Left ventricle myocardium superior (tissue), 1 donor: Measurements from ENCODE around the gene KMT5B. TPM values are rescaled to one million over a fixed set of nuclear protein-coding genes. Genes with fewer than 3 reads are reported as not detected.

Source experiments
- ATAC-seq: fragments of 200-7000 bp; cut with Tn5 transposase; one replicate; pipeline ENCODE4 v1.9.1; 2020; ENCODE audit warnings: mild to moderate bottlenecking, moderate library complexity
- DNase-seq: peaks from one replicate; pipeline ENCODE4 v3.0.0-alpha.2; 2020
- intact Hi-C: fragments of 100-400 bp; cut with micrococcal nuclease; formaldehyde crosslinking; loops from one replicate; pipeline ENCODE4 v1.11.0; 2022
- total RNA-seq: library from RNA; stranded (reverse); fragmentation: NEBNext Ultra II Directional; extraction: Animal tissue kit (Norgen Biotek cat#: 25700); gene quantifications from one replicate; pipeline ENCODE4 v1.2.1, GENCODE V29; 2021
- donor health status: DM: no; HTN: yes; CAD: no; lungs with severe emphysema.

Gene KMT5B
- total RNA-seq, 1 donor from 2014 or later = 30.4 TPM

DNA sequence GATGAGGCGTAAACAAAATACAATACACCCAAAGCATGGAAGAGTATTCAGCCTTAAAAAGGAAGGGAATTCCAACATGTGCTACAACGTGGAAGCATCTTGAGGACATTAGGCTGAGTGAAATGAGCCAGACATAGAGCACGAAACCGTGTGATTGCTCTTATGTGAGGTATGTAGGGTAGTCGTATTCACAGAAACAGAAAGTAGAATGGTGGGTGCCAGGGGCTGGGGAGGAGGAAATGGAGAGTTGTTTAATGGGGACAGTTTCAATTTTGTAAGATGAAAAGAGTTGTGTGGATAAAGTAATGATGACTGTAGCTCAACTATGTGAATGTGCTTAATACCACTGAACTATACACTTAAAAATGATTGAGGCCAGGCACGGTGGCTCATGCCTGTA is 10.2 kb upstream of the KMT5B start:
- ATAC-seq (no peak), DNase-seq (no peak)
- intact Hi-C loops = no loop called here

DNA sequence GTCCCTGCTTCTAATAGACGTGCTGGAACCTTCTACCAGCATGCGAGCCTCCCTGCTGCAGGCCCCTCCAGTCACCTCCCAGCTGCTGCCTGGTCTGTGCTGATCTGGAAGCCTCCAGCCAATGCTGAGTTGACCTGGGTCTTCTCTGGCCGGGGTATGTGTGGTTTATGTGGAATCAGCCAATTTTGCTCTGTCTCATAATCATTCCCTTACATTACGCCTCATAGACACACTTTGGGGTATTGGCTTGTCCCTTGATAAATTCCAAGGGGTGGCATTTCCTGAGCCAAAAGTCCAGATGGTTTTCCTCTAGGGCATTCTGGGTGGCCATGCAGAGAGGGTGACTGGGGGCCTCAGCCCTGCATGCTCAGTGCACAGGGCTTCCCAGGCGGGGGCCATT is 8.3 kb upstream of the KMT5B start:
- intact Hi-C loops = no loop called here
- DNase-seq = no peak
- no peak for ATAC-seq

DNA sequence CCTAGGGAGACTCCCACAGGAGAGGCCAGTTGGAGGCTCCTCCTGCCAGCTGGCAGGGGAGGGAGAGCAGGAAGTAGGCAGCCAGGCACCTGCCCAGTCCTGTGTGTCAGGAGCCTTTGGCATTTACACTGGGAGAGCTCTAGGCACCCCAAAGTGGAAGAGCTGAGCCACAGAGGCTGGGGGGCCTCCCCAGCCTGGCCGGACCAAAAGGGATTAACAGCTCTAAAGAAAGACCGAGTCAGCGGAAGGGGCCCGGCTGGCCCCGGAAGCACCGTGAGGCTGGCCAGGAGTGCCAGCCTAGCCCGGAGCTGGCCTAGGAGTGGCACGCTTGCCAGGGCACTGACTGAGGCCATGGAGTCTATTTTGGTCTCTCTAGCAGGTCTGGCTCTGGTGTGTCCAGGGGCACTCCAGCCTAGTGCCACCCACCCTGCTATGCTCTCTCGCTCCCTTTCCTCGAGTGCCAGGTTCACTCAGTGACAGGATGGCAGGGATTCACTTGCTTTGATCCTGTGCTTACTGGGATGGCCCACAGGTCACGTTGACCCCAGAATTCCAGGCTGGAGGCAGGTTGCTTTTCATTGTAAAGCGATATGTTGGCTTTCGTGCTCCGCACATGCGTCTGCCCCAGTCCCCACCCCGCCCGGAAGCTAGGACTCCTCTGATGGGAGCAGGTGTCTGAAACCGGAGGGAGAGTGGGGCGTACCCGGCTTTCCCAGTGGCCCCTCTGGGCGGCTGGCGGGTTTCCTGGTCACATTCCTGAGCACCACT is 3.3 kb upstream of the KMT5B start:
- DNase-seq = peak; percentile 73
- intact Hi-C loops = no loop called here
- peak; percentile 63 for ATAC-seq

DNA sequence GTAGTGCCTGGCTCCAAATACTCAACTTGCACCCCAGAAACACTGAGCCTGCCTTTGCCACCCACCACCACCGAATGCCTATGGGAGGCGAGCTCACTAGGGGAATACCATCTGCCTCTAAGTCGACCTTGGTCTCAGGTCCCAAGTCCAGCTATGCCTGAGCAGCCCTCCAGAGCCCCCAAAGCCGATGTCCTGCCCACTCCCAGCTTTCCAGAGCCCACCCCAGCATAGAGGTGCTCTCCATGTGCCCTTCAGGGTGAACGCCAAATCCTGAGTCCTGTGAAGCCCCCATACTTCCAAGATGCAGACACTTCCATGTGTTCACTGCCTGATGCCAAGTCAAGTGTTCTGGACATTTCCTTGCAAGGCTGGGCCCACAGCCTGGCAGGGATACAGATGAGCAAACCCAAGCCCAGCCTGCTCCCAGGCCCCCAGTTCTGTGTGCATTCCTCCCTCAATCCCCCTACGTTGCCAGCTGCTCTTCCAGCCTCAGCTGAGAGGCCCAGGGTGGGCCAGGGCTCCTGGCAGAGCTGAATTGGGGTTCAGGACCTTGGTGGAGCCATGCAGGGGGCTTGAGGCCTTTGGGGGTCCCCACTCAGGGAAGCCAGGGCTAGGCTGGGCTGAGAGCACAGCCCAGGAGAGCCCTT is 2.6 kb upstream of the KMT5B start:
- DNase-seq (no peak), ATAC-seq (no peak)
- intact Hi-C loops = no loop called here

DNA sequence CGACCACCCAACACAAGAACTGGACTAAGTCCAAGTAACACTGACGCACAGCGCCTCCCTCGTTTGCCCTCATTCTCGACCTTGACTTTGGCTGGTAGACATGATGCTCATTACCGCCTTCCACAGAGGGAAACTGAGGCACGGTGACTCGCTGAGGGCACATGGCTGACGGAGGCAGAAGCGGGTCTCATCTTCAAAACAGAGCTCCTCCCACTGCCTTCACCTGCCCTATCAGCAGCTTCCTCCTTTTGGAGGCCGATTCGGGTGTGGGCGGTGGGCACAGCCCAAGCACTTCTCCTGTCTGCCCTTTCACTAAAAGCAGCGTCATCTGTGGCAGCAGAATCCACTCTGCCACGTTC is 2.0 kb upstream of the KMT5B start:
- no peak for ATAC-seq
- intact Hi-C loops = no loop called here
- DNase-seq = no peak

DNA sequence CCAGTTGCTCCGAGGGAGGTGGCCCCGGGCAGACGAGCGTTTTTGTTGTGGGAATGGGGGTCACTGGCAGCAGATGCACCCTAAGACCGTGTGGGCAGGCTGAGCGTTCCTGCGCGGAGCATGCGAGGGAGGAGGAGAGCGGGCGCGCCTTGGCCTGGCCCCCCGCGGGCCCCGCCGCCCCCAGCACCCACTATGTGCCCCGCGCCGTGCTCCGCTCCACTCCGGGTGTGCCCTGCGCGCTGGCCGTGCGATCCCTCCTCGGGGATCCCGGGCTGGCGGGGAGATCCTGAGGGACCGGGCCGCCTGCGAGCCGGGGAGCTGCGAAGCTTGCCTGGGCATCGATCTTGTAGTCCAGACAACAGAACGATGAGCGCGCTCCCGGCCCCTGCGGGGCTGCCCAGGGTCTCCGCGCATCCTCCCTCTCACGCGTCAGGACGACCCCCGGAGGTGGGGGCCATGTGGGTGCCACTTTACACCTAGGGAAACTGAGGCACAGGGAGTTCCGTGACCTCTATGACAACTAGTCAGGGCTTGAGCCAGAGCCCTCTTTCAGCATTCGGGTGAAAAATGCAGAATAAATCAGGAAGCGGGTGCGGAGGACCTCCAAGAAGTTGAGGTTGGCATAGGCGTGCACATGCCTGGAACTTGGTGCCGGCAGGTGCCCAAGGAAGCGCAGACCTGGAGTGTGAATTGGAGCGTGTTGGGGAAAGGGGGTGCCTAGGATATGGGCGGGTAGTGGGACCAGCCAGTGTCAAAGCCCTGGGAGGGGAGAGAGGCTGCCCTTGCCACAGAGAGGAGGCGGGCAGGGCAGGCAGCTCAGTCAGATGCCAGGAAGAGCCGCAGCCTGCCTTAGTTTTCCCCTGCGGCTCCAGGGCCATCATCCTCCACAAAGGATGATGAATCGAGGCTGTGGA is 1.3 kb upstream of the KMT5B start:
- ATAC-seq (peak; percentile 15), DNase-seq (peak; percentile 55)
- intact Hi-C loops = no loop called here

DNA sequence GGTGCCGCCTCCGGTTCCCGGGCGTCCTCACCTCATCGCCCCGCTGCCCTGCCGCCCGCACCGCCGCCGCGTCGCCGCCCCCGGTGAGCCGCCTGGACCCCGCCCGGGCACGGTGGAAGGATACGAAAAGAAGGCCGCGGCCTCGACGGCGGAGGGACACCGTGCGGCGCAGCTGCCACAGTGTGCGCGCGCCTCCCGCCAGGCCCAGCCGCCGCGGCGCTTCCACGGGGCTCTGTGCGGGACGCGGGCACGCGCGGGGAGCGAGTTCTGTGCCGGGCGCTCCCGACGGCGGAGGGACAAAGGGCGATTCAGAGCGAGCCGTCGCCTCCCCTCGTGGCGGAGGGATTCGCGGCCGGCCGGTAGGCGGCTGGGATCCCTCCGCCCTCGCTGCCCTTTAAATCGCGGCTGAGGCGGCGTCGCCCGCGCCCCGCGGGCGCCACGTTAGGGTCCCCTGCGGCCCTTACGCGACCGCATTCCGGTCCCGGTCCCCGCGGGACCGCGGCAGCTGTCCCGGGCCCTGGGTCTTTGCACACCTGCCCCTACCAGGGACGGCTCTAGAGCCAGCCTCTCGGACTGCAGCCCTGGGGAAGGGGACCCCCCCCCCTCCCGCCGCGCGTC is 568 bp upstream of the KMT5B start:
- intact Hi-C loops = no loop called here
- ATAC-seq (peak; percentile 63), DNase-seq (peak; percentile 93)

DNA sequence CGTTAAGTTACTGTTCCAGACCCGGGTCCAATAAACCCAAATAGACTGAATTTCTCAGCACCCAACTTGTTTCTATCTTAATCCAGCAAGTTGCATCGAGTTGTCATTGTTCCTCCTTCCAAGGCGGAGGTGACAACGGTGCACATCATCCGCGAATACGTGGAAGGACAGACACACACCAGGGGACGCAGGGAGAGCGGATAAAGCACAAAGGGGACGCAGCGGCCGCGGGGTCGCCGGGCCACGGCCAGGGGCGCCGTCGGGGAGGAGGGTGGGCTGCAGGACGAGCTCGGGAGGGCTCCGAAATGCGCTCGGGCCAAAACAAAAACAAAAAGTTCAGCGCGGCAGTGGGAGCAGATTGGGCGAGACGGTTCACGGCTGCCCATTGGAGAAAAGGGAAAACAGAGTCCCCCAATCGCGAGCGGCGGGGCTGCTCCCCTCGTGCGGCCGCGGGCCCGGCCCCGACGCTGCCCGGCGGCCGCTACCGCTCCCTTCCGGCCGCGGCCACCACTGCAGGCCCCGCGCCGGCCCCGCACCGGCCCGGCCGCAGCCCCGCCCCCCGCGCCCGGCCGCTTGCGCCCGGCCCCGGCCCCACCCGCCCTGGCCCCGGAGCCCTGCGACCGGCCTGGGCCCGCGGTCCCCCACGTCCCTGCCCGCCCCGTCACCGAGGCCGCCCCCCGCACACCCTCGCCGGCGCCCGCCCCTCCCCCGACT is 518 bp downstream of the KMT5B start:
- intact Hi-C loops = no loop called here
- DNase-seq (peak; percentile 82), ATAC-seq (peak; percentile 52)

DNA sequence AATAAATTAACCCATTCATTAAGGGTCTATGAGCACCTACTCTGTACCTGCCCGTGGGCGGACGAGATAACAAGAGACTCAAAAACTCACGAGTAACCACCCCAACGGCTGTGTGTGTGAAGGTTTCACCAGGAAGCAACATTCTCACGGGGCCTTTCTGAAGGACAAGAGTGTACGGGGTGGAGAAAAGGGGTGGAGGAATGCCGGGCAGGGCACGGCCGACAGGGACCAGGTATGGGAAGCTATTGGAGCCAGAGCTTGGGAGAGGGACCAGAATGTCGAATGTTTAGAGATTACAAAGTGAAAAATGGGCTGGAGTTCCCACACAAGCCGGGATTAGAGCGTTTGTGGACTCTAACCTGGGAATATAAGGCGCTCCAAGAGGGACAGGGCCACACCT is 1.6 kb downstream of the KMT5B start:
- intact Hi-C loops = no loop called here
- ATAC-seq = no peak
- no peak for DNase-seq

DNA sequence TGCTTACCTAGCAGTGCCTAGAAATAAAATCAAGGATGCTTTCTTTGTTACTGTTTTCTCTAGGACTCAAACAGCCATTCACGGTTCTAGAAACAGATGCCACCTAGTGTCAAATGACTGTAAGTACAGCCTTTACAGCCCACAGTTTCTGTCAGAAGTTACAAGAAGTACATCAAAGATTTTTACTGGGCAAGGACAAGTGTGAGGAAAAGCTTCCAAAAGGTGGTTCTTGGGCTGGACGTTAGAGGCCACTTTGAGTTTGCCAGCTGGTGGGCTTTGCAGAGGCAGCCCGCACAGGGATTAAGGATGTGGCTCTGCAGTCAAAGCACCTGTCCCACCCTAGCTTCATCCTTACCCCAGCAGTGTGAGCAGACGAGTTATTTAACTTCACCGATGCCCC is 6.9 kb downstream of the KMT5B start:
- DNase-seq (no peak), ATAC-seq (peak; percentile 32)
- intact Hi-C loops = no loop called here

DNA sequence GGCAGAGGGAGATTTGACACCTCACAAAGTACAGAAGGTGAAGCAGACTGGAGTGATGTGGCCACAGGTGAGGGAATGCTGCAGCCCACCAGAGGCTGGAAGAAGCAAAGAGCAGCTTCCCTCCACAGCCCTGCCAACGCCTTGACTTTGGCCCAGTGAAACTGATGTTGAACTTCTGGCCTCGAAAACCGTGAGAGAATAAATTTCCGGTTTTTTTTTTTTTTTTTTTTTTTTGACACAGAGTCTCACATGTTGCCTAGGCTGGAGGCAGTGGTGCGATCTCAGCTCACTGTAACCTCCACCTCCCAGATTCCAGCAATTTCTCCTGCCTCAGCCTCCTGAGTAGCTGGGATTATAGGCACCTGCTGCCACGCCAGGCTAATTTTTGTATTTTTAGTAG is 8.7 kb downstream of the KMT5B start:
- ATAC-seq (no peak), DNase-seq (no peak)
- intact Hi-C loops = no loop called here

DNA sequence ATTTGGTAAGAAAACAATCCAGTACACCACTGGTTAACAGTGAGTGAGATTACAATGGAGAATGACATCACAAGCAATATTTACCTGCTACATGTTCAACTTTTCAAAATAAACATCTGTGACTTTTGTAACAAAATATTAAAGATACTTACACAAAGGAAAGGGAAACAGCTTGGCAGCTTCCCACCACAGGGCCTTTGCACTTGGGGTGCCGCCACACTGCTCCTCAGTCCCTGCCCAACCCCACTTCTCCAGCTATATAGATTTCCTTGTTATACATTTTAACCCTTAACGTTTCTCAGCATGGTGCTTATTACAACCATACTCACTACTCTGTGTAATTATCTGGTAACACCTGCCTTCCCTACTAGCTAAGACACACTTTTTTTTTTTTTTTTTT is 10.9 kb downstream of the KMT5B start:
- intact Hi-C loops = no loop called here
- DNase-seq = no peak
- no peak for ATAC-seq

DNA sequence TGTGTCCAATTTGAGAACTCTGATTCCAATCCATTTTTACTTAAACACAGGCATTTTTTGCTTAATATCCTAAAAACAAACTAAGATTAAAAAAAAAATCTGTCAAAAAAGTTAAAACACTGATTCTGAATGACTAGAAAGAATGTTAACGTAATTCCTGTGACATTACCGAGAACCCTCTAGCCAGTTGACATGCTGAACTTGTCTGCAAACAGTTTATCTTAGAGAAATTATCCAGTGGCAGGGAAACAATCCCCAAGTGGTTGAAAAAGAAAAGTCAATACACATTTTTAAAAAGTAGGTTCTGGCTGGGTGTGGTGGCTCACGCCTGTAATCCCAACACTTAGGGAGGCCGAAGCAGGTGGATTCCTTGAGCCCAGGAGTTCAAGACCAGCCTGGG is 11.6 kb downstream of the KMT5B start:
- no peak for DNase-seq
- ATAC-seq = no peak
- intact Hi-C loops = no loop called here

DNA sequence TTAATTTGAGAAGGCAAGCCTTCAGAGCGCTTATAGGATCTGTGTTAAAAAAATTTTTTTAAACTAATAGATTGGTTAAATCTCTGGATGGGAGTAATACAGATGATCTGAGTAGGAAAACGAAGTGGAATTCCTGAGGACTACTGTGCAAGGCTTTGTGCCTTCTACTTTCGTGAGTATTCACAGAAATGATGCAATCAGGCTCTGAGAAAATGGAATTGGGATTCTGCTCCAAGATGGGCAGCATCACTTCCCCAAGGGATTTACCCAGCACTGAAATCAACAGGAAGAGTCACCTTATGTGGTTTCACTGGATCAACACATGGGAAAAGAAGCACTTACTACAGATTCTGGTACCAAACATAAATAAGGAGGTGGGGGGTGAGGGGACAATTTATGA is 12.5 kb downstream of the KMT5B start:
- peak; percentile 37 for ATAC-seq
- no peak for DNase-seq
- intact Hi-C loops = no loop called here

DNA sequence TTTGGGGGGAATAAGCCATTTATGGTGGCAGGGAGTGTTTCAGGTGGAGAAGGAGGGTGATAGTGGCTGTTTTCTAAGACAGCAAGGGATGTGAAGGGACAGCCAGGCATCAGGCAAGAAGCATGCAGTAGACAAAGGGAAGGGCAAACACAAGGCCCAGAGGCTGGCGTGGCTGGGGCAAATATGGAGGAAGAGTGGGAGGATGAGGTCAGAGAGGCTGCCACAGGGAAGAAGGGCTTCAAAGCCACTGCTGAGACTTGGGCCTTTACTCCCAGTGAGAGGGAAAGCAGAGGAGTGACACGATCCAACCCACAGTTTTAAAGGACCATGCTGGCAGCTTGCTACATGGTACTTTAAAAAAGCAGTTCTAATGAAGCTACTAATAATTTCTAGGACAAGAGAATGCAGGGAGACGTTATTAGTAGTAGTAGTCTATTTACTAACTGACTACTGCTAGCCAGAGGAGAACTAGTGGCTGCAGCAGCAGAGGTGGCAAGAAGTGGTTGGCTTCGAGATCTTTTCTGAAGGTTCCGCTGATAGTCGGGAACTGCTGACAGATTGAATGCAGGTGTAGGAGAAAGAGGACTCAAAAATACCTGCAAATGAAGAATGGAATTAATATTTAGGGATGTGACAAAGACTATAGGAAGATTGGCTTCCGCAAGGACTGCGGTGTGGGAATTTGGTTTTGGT is 13.7 kb downstream of the KMT5B start:
- DNase-seq (no peak), ATAC-seq (peak; percentile 51)
- intact Hi-C loops = no loop called here

DNA sequence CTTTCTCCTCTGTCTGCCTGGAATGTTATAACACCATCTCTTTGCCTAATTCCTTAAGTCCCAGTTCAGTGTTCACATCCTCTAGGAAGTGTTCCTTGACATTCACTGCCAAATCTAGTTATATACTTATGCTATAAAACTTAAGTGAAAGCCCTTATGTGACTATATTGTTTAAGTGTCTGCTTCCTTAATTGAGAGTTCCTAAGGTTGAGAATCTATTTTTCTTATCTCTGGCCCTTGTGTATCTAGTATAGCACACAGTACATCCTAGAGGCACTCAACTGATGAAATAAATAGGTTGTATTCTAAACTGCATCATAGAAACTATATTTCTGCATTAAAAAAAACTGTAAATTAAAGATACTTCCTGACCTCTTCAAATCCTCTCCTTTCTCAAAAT is 16.9 kb downstream of the KMT5B start:
- ATAC-seq (no peak), DNase-seq (no peak)
- intact Hi-C loops = no loop called here

DNA sequence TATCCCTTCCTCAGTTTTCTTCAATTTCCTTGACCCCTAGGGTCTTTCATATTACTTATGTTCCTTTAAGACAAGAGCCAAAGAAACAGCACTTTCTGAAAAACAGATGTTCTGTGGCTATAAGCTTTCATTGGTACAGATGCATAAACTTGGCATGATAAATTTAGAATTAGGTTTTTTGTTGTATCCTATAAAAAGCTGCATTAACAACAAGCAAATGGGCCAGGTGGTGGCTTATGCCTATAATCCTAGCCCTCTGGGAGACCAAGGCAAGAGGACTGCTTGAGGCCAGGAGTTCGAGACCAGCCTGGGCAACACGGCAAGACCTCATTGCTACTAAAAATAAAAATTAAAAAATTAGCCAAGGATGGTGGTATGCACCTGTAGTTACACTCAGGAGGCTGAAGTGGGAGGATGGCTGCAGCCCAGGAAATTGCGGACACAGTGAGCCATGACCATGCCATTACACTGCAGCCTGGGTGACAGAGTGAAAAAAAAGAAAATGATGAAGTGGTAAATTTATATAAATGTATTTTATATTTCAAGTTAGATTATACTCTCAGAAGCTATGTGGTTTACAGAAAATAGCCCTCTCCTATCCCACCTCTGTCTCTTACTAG is 18.3 kb downstream of the KMT5B start:
- ATAC-seq (no peak), DNase-seq (no peak)
- intact Hi-C loops = no loop called here

DNA sequence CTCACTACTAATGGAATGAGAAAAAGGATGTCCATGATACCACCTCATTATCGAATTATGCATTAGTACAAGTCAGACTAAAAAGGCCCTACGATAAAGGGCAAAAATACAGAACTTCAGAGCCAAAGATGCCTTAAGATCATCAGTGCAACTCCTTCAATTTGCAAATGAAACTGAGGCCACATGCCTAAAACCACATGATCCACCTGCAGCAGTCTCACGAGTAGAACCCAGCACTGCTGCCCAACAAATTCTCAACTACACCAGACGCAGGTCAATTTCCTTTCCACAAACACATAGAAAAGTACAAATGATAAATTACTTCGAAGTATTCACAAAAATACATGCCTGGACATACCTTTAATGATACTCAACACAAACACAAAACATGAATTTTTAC is 20.1 kb downstream of the KMT5B start:
- ATAC-seq (no peak), DNase-seq (no peak)
- intact Hi-C loops = no loop called here
